Islet precursor cell (in vitro differentiated cells): ENCODE measurements around the gene MB21D2.
"Not testable (repeated sequence)": the region's sequence is repeated elsewhere in the genome, so short reads cannot be mapped to it uniquely, and the experiment has no call there.

Source experiments
- DNase-seq: peaks from one replicate; pipeline ENCODE4 v3.0.0-alpha.2; 2018

The MB21D2 gene

DNA sequence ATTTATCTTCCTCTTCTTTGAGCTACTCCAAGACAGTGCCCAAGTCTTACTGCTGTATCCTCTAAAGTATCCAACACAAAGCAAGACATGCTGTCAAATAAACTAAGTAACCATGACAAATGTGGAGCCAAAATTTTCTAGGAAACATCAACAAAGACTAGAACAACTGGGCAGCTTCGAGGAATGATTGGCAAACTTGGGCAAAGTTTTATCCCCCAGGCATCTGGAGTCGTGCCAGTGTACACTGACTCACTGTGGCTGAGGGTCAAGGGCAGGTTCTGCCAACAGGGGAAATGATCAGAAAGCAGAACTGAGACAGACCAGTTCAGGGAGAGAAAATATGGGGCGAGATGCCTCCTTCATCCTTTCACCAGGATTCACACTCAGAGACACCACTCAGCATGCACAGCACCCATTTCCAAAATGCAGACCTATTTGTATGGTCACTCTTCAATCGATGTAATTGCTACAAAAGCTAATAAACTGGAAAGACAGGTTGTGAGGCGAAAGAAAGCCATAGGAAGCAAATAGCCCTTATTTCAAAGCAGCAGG lies 65.8 kb downstream of the MB21D2 start:
- DNase-seq, result no peak

DNA sequence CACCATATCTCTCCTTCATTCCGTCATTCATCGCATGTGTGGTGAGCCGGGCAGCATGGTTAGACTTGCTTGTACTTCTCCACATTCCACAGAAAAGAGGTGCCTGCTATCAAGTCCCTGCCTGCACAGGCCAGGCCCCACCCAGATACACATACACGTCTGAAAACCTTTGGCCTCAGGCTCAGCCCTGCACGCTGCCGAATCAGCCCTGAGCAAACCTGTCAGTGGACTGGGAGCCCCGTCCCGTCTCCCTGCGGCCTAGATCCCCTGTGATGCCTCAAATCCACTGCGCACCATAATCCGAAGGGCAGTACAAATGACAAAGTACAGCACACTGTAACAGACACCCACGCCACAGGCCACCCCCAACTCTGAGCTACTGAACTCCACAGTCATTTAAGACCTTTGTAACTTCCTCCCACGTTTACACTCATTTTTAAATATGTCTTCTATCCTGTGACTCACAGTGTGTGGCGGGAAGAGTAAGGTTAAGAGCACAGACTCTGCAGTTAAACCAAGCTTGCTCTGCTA lies 67.1 kb downstream of the MB21D2 start:
- peak; percentile 91 for DNase-seq

- not testable (repeated sequence) for DNase-seq
These were observed 67.8 kb downstream of the MB21D2 start for GRCh38 chr3:192849821-192850220.

DNA sequence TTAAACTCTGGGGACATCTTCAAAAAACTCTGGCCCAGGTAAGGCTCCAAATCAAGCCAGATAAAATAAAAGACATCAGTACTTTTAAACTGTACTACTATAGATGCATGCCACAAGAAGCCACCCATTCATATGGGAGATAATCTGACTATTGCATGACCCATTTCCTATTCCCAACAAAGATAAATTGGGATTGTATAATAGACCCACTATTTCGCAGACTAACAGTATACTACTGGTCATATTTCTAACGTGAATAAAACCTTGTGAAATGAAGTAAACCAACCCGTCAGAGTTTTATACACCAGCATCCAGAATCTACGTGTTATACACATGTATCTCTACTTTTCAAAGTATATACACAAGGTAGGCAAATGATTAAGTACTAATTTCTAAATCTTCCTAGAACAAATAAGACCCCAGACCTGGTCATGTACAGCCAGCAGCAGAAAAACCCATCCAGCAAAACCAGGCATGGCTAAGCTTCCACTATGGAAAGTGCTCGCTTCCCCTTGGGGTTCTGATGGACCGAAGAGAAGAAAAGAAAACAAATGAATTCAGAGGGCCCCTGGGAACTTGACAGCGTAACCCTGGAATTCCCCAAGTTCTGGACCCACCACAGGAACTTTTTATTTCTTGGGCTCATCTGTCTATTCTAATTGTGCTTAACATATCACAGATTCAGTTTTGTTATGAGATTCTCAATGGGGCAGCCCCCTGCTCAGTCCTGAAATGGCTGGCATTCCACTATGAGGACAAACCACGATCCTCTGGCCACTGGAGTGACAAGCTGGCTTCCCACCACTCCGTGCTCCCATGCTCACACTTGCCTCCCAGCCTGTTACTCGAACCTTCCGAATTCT lies 69.1 kb downstream of the MB21D2 start:
- DNase-seq, result no peak

DNA sequence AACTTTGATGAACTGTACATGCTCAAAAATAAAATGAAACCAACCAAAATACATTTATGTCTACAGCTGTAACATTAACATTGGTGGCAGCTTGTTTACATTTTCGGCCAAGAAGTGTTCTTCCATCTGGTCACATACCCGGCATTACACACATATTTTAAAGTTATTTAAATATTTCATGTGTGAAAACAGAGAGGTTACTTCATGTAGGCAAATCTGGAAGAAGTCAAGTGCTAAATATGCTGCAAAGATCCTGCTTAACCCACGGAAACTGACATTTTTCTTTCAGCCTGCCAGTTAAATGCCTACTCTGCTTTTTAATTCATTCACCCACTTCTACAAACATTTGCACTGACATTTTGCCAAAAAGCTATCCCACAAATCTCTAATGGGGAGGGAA lies 69.7 kb downstream of the MB21D2 start:
- no peak for DNase-seq

- no peak for DNase-seq
These were observed 72.2 kb downstream of the MB21D2 start for GRCh38 chr3:192845526-192845855.

DNA sequence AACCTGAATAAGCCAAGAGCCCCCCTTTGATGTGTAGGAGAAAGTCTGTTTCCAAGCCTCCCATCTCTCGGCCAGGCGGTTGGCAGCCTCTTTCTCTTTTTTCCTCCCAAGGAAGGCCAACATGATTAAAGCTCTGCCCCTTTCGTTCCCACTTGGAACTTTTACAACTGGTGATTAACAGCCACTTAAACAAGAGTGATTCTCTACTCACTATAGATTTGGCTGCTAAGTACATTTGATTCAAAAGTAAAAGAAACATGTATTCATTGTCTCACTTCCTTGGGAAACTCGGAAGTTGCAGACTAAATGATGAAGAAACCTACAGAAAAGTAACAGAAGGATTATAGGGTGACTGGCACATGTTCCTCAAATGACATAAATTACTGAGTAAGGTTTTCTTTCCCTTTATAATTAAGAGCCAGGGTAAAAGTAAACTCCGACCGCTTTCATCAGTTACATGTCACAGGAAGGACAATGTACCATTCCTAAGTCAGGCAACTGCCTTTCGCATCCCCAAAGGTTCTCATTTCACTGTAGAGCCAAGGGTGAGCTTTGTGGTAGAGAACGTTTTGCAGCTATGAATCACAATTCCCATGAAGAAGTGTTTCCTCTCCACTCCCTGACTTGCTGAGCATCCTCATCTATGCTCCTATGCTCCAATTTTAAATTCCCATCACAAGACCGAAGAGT lies 72.7 kb downstream of the MB21D2 start:
- DNase-seq, result no peak

DNA sequence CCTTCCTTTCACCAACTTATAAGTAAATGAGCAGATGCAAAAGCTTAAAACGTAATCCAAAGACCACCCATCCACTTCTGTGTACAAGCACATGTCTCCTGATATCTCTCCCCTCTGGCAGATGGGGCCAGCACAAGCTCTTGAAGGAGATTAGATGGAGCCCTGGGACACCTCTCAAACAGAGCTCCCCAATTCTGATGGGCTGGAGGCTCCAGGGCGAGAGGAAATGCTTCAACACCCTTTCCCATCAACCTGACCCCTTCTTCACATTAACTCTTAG lies 73.2 kb downstream of the MB21D2 start:
- no peak for DNase-seq

DNA sequence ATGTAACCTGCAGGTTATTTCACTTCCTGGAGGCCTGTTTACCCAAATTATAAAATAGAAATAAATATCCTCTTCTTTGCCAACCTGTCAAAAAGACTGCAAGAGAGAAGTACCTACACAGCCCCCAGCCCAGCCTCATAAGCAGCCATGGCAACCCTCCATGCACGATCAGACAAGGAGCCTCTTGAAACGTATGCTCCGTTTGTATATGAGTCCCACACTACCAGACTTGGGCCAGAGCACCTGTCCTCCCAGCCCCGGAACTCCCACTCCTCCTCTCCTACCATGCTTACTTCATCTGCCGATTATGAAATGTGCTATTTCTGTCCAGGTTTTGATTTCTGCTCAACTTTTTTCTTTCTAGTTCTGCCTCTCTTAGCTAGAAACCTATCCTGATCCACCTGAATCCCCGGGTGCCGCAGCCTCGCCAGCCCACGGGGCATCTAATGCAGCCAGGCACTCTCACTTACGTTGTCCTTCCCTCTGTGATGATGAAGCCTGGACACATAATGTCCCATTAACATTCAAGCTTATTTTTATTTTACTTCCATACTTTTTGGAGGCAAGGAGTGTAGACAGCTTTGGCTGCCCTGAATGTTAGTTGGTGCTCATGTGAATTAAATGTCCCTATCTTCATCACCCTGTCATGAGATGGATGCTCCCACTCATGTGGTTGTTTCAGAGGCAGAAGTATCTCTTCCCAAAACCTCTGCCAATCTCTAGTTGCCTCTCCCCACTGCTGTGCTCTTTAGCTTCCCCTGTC lies 73.8 kb downstream of the MB21D2 start:
- DNase-seq, result no peak

DNA sequence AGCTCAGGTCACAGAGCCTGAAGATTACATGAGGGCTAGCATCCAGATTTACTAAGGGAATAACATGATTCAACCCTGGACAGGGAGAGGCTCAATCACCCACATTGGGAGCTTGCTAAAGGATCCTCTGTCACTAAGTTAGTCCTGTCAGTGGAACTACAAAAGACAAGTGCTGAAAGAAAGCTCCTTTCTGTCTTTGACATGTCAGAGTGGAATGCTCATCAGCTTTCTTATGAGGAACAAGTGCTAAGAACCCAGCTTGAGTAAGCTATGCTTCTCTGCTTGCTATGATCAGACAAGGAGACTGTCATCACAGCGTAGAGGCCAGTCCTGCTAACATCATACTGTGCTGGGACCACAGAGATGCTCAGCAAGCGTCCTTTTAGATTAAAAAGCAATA lies 74.5 kb downstream of the MB21D2 start:
- DNase-seq, result no peak

- no peak for DNase-seq
These were observed 74.9 kb downstream of the MB21D2 start for GRCh38 chr3:192842711-192843110.

- no peak for DNase-seq
These were observed 75.5 kb downstream of the MB21D2 start for GRCh38 chr3:192842138-192842537.

- no peak for DNase-seq
These were observed 76.2 kb downstream of the MB21D2 start for GRCh38 chr3:192841428-192841827.

DNA sequence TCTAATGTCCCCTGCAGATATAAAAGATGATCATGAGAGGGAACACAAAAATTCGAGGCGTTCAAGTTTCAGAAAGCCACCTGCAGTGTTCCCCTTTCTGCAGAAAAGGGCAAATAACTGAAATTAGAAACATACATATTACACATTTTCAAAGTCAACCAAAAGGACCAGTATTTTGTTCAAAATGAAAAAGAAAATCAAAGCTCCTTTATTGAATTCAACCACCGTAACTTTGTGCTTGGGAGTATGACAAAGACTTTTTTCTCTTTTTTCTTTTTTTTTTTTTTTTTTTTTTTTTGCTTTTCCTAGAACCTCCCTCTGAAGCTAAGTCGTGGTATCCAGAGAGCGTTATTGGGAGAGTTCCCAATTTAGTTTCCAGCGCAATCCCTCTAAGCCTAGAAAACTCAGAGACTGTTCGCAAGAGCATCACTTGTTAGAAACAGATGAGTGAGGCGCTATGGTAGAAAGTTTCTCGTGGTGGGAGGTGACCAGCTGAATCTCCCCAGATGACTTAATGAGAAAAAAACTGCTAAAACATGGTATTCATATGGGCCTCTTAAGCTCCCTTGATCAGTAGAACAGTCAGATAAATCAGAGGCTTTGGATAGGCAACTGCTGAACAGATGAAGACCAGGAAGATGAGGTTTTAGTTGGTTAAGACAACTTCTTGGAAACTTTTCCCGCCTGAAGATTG lies 77.4 kb downstream of the MB21D2 start:
- DNase-seq, result no peak

GRCh38 chr3:192835818-192836815 lies 81.5 kb downstream of the MB21D2 start:
- DNase-seq, result no peak

GRCh38 chr3:192834428-192834827 lies 83.2 kb downstream of the MB21D2 start:
- DNase-seq, result no peak

DNA sequence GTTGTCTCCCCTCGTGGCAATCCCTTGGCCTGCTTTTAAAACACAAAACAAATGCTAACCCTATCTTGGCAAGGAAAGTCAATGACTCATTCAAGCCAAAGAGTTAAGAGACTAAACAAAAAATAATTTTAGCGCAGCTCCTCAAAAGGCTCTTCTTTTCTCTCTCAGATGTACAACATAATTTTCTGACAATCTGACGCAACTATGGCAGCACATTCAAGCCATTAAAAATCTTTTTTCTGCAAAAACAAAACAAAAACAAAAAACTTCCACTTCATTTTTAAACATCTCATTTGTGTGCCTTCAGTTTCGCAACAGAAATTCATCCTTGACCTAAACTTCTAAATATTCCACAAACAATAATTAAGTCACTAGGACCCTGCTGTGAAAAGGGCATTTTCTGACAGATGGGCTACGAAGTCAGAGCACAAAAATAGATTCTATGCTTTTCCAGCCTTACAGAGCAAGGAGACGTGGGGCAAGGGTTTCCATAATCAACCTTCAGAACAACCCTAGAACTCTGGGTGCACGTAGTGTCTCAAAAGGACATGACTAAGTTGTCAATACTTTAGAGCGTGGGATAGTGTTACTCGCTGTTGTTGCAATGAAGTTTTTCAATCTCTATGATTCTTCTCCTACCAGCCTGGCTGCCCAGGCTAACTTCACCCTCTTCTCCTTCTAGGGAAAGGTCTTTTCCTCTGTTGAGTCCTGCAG lies 84.3 kb downstream of the MB21D2 start:
- no peak for DNase-seq

DNA sequence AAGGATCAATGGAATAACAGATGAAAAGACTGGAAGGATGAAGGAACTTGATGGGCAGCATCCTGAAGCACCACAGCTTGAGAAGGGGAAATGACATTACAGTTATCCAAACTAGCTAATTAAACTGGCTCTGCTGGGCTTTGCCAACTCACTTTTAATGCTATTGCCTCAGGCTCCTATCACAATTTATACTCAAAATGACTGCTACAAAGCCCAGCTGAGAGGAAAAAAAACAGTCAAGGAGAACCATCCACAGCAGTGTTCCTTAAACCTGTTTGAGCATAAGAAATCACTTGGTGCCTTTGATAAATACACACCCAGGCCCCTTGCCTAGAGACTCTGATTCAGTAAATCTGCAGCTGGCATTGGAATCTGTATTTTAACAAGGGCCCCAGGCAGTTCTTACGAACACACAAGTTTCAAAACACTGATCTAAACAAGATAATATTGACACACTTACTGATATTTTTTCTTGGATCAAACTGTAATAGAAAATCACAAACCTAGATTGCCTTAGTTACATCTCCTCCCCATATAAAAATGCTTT lies 85.8 kb downstream of the MB21D2 start:
- no peak for DNase-seq

DNA sequence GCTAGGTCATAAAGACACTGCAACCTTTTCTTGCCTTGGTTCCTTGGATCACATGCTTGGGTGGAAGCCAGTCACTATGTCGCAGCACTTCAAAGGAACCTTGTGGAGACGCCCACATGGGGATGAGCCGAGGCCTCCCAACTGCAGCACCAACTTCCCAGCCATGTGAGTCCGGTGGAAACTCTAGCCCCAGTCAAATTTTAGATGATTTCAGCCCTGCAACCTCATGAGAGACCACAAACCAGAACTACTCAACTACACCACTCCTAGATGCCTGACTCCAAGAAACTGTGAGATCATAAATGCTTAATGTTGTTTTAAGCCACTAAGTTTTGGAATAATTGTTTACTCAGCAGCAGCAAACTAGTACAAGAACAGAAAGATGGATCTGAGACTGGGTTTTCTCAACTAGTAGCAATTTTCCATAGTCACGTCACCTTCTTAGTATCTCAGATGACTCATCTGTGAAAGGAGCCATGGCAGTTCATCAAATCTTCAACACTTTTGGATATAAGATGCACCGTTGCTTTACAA lies 86.5 kb downstream of the MB21D2 start:
- DNase-seq, result no peak
